H7 (cell line): ENCODE measurements around the gene KRT8. TPM values are rescaled to one million over a fixed set of nuclear protein-coding genes. Genes with fewer than 3 reads are reported as not detected.

Experiments used
- DNase-seq: peaks from one replicate; pipeline ENCODE4 v3.0.0; 2012
- H3K27me3 ChIP-seq: 2 replicates; pipeline ENCODE4 v1.6.0; 2011; ENCODE audit warnings: mild to moderate bottlenecking, low read length; ENCODE audit not compliant: control insufficient read depth, insufficient read depth
- H3K36me3 ChIP-seq: replicated peaks from 2 replicates; pipeline ENCODE4 v1.5.1; 2011; ENCODE audit warnings: low read length; ENCODE audit not compliant: control insufficient read depth, insufficient read depth
- H3K4me3 ChIP-seq: 2 replicates; pipeline ENCODE4 v1.5.1; 2011; ENCODE audit warnings: low read depth, mild to moderate bottlenecking, control low read depth, low read length, moderate library complexity; ENCODE audit not compliant: insufficient read depth
- total RNA-seq: library from RNA; depleted of rRNA; stranded (reverse); fragments of >200 nt; shearing (Covaris generic); gene quantifications from 2 replicates; pipeline ENCODE4 v1.2.3, GENCODE V29; 2014

KRT8 gene
- total RNA-seq, 1 experiment from 2014 or later, result 445 TPM

DNA sequence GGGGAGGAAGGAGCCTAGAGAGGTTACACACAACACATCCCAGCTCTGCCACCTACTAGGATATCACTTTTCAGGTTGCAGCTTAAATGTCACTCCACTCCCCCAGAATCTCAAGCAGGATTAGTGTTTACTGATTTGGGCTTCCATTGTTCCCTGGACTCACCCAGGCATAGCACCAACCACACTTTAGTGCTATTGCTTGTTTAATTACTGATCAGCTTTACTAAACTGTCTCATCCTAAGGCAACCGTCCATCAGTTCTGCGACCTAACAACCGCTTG is 38.0 kb upstream of the KRT8 start:
- no peak overlapping the region for H3K4me3 ChIP-seq
- peak; percentile 1 for DNase-seq
- no peaks in the 10 kb centered on the region for H3K27me3 ChIP-seq
- no peaks in the 10 kb centered on the region for H3K36me3 ChIP-seq

DNA sequence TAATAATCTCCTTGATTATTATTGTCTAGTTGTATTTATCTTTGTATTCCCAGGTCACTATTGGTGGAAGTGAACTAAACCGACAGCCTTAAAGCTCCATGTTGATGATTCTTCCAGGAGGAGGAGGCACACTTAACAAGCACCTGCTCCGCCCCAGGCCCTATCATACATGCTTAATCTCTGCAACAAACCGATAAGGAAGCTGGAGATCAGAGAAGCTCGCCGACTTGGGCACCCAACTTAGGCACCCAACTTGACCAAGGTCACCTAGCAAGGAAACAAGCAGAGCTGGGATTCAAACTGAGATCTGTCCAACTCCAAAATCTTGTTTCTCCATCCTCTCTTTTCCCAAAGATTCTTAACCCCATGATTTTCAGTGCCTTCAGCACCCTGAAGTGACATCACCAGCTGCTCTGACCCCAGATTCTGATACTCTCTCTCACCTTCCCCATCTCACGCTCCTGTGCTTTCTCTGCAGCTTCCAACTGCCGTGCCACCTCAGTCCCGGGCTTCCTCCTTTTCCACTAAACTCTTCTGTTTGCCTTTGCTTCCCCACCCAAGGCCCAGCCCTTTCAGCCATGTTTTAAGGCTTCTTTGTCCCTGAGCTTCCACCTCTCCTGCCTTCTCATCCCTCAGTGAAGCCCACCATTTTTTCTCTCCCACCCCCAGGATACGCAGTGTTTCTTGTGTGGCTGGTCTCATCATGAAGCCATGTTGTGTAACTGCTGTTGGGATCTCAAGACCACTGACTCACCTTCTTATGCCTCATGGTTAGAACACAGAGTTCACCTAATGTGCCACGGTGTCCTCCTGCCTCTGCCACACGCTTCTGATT is 37.4 kb upstream of the KRT8 start:
- peak; percentile 2 for DNase-seq
- H3K36me3 ChIP-seq, result no peaks in the 10 kb centered on the region
- H3K4me3 ChIP-seq, result no peak overlapping the region
- H3K27me3 ChIP-seq, result no peaks in the 10 kb centered on the region

GRCh38 chr12:52929538-52929937 is 24.7 kb upstream of the KRT8 start:
- DNase-seq, result peak; percentile 6
- H3K36me3 ChIP-seq, result no peaks in the 10 kb centered on the region
- no peaks in the 10 kb centered on the region for H3K27me3 ChIP-seq
- no peak overlapping the region for H3K4me3 ChIP-seq

- no peak overlapping the region for H3K4me3 ChIP-seq
- peak; percentile 8 for DNase-seq
- H3K36me3 ChIP-seq, result no peaks in the 10 kb centered on the region
- no peaks in the 10 kb centered on the region for H3K27me3 ChIP-seq
These were observed 23.1 kb upstream of the KRT8 start for GRCh38 chr12:52927964-52928363.

DNA sequence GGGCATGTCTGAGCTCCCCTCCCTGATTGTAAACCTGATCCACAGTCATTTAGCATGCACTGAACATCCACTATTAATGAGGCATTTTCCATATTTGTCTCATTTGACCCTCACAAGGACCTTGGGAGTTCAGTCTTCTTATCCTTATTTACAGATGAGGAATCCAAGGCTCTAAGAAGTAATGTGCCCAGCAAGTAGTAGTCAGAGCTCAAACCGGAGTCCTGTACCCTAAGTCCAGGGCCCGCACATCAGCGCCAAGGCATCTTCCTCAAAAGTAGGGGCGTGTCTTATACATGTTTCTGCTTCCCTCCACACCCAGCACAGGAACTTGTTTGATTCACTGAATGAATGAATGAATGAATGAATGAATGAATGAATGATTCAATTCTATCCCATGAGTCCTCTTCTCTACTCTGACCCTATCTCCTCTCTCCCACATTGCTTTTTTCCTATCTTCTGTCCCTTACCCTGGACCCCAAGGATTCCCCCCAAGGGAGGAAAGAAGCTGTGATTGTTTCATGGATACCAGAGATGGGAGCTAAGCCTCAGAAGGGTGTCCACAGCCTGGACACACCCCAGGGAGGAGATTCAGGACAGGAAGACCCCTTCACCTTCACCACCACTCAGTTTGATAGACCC is 21.8 kb upstream of the KRT8 start:
- Histone ChIP-seq H3K36me3 (no peaks in the 10 kb centered on the region), H3K4me3 (no peak overlapping the region), H3K27me3 (no peaks in the 10 kb centered on the region)
- no peak for DNase-seq

- DNase-seq, result peak; percentile 56
- Histone ChIP-seq H3K27me3 (no peaks in the 10 kb centered on the region), H3K36me3 (no peaks in the 10 kb centered on the region), H3K4me3 (no peak overlapping the region)
These were observed 21.1 kb upstream of the KRT8 start for GRCh38 chr12:52925717-52926595.

DNA sequence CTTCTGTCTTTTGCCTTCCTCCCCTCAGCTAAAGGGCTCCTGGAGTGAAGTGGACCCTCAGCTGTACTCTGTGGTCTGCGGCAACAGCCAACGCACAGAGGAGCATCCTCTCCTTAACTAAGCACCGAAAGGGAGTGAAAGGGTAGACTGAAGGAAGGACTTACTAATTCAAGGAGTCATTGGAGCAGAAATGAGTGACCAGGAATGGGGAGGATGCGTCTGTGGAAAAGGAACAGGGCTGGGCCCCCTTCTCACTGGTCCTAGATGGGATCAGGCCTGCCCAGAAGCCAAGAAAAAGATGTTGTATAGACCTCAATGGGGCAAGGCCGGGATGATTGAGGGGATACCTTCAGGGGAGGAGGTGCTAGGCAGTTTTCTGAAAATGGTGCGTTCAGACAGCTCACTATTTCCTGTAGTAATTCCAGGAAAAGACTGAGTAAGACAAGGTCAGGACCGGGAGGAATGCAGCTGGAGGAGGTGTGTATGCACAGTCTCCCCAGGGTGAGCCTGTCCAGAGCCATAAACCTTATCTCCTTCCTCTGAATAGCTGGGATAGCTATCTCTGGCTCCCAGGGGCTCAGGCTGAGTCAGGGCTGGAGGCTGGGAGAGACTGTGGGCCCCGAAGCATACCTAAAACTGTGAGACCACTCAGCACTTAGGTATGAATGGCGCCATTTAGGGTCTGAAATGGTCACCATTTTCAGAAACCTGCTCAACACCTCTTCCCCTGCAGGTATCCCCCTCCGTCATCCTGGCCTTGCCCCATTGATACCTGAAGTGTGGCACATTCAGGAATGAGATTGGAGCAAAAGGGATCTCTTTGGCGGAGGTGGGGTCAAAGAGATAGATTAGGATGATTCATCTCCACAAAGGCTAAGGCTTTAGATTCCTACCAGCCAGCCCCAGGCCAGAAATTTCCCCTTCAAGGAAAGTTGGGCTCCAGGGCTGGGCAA is 20.2 kb upstream of the KRT8 start:
- no peak overlapping the region for H3K4me3 ChIP-seq
- H3K27me3 ChIP-seq, result no peaks in the 10 kb centered on the region
- no peaks in the 10 kb centered on the region for H3K36me3 ChIP-seq
- DNase-seq, result peak; percentile 31

DNA sequence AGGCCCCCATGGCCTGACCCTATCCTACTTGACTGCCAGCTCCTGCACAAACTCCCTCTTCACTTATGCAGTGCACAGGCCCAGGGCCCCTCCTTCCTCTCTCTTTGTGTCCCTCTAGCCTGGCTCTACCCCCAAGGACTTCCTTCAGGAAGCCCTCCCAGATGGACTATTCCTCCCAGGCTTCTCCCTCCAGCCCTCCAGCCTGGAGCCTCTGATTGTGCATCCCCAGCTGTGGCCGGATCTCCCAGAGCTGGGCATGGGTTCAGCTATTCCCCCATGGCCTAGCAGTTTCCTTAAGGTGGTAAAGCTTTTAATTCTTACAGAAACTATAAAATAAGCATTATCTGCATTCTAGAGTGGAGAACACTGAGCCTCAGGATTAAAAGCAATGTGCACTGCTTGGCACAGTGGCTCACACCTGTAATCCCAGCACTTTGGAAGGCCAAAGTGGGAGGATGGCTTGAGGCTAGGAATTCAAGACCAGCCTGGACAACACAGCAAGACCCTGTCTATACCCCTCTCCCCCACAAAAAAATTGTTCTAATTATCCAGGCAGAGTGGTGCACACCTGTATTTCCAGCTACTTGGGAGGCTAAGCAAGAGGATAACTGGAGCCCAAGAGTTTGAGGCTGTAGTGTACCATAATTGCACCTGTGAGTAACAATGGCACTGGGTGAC is 16.8 kb upstream of the KRT8 start:
- H3K36me3 ChIP-seq, result no peaks in the 10 kb centered on the region
- no peak for DNase-seq
- no peak overlapping the region for H3K4me3 ChIP-seq
- H3K27me3 ChIP-seq, result no peaks in the 10 kb centered on the region

DNA sequence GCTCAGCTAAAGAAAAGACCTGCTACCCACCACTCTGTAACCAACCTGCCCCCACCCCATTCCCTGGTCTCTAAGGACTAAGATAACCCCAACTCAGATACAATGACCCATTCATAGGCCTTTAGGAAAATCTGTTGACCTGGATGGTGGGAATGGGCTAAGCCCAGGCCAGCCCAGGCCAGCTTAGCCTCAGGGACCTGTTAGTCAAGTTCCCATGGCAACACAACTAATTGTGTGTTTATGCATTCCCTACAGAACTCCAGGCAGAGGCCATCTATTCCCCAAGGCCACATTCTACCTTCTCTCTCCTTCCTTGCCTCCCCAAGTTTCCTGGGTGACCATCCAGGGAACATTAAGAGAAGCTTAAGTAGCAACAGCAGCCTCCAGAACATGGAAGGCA is 16.1 kb upstream of the KRT8 start:
- DNase-seq, result no peak
- Histone ChIP-seq H3K4me3 (no peak overlapping the region), H3K27me3 (no peaks in the 10 kb centered on the region), H3K36me3 (no peaks in the 10 kb centered on the region)

DNA sequence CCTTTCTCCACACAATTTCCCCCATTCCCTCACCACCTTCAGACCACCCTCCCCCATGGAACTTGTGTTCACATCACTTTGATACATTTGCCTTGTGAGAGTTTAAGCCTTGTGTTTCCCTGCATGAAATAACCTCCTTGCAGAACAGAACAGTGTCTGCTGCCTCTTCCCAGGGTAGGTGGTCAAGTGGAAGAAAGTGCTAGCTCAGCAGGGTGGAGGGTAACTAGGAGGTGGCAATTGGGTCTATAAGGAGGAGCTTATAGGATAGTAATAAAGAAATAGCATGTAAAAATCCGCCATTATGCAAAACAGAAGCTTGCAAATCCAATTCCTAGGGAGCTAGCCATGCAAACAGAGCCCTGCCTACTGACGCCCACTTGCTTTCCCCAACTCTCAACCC is 13.9 kb upstream of the KRT8 start:
- no peak for DNase-seq
- H3K4me3 ChIP-seq, result no peak overlapping the region
- no peaks in the 10 kb centered on the region for H3K27me3 ChIP-seq
- H3K36me3 ChIP-seq, result no peaks in the 10 kb centered on the region

DNA sequence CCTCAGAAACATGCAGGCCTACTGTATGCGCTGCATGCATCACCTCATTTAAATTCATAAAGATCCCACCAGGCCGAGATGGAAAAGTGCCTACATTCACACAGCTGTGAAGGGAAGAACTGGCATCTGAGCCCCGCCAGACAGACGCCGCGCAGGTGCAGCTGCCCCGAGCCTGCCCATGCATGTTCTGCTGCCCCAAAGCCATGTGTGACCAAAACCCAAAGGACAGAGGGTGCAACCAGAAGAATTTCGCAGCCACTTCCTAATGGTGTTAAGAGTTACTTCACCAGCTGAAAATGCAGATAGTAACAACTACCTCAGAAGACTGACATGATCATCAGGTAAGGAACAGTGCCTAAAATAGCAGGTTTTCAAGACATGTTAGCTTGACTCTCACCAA is 13.5 kb upstream of the KRT8 start:
- Histone ChIP-seq H3K36me3 (no peaks in the 10 kb centered on the region), H3K27me3 (no peaks in the 10 kb centered on the region), H3K4me3 (no peak overlapping the region)
- DNase-seq, result no peak

DNA sequence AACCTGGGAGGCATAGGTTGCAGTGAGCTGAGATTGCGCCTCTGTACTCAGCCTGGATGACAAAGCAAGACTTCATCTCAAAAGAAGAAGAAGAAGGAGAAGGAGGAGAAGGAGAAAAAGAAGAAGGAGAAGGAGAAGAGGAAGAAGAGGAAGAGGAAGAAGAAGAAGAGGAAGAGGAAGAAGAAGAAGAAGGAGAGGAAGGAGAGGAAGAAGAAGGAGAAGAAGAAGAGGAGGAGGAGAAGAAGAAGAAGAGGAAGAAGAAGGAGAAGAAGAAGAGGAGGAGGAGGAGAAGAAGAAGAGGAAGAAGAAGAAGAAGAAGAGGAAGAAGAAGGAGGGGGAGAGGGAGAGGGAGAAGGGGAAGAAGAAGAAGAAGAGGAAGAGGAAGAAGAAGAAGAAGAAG is 12.9 kb upstream of the KRT8 start:
- no peak overlapping the region for H3K4me3 ChIP-seq
- DNase-seq, result no peak
- H3K36me3 ChIP-seq, result no peaks in the 10 kb centered on the region
- H3K27me3 ChIP-seq, result no peaks in the 10 kb centered on the region

GRCh38 chr12:52916216-52916615 is 11.3 kb upstream of the KRT8 start:
- no peaks in the 10 kb centered on the region for H3K36me3 ChIP-seq
- H3K4me3 ChIP-seq, result no peak overlapping the region
- H3K27me3 ChIP-seq, result no peaks in the 10 kb centered on the region
- DNase-seq, result no peak

GRCh38 chr12:52915637-52916036 is 10.8 kb upstream of the KRT8 start:
- no peaks in the 10 kb centered on the region for H3K36me3 ChIP-seq
- H3K27me3 ChIP-seq, result no peaks in the 10 kb centered on the region
- H3K4me3 ChIP-seq, result no peak overlapping the region
- DNase-seq, result no peak
